Mesodermal cell (in vitro differentiated cells): ENCODE results near the gene SYNPR. TPM values are rescaled to one million over a fixed set of nuclear protein-coding genes. Genes with fewer than 3 reads are reported as not detected.

ENCODE experiments used
- H3K27ac ChIP-seq: 2 replicates; pipeline ENCODE4 v1.7.0; 2013; ENCODE audit warnings: mild to moderate bottlenecking, low read depth, low read length, moderate library complexity; ENCODE audit not compliant: severe bottlenecking
- H3K36me3 ChIP-seq: 2 replicates; pipeline ENCODE4 v1.7.1; 2013; ENCODE audit warnings: mild to moderate bottlenecking, low read length, moderate library complexity; ENCODE audit not compliant: control insufficient read depth, insufficient read depth
- H3K4me1 ChIP-seq: one replicate; pipeline ENCODE4 v1.7.1; 2013; ENCODE audit warnings: mild to moderate bottlenecking, low read length; ENCODE audit not compliant: insufficient read depth, control insufficient read depth, poor library complexity, severe bottlenecking
- H3K4me3 ChIP-seq: 2 replicates; pipeline ENCODE4 v1.7.0; 2013; ENCODE audit warnings: low read length, control low read depth, mild to moderate bottlenecking; ENCODE audit not compliant: insufficient read depth, poor library complexity, severe bottlenecking; ENCODE audit errors: extremely low read depth
- H3K9me3 ChIP-seq: 2 replicates; pipeline ENCODE4 v1.7.1; 2013; ENCODE audit warnings: mild to moderate bottlenecking, low read length, moderate library complexity; ENCODE audit not compliant: control insufficient read depth
- WGBS, 2 experiments: methylation state at CpG; one replicate each; pipeline ENCODE4 v1.1.5; 2013; ENCODE audit warnings: missing lambda C conversion rate in 2 of 2; ENCODE audit not compliant: insufficient coverage in 2 of 2; 5-methylcytosine and 5-hydroxymethylcytosine counted together
- polyA plus RNA-seq, 2 experiments: library from polyadenylated mRNA; stranded (reverse); fragments of 50-300 nt; gene quantifications; one replicate each; pipeline ENCODE4 v1.2.3, GENCODE V29; 2013

The SYNPR gene
- 0.74 TPM for polyA plus RNA-seq (2013, experiment 1 of 2)
- 1.8 TPM for polyA plus RNA-seq (2013, experiment 2 of 2)

GRCh38 chr3:63278171-63279004, at the start of gene SYNPR:
Gene SYNPR (plus strand): TSS chr3:63278308.
- H3K4me1 ChIP-seq: peaks cover 5% of the 10 kb centered on the region
- H3K4me3 ChIP-seq: peak within 1 kb of the TSS; percentile 33
- H3K27ac ChIP-seq: no peak within 1 kb of the TSS
- H3K36me3 ChIP-seq: no peaks in the 10 kb centered on the region
- no peaks in the 10 kb centered on the region for H3K9me3 ChIP-seq
- WGBS, 2 experiments: 1% methylated on average over 30 to 33 of the region's 45 CpGs

- H3K4me1 ChIP-seq: no peaks in the 10 kb centered on the region
- H3K27ac ChIP-seq: no peak overlapping the region
- H3K9me3 ChIP-seq: no peaks in the 10 kb centered on the region
- no peak overlapping the region for H3K4me3 ChIP-seq
- H3K36me3 ChIP-seq: no peaks in the 10 kb centered on the region
- WGBS, 2 experiments: 42 to 71% methylated on average over 5 to 6 of the region's 6 CpGs
Observed at GRCh38 chr3:63228677-63229076, 49.4 kb upstream of the SYNPR start.

DNA sequence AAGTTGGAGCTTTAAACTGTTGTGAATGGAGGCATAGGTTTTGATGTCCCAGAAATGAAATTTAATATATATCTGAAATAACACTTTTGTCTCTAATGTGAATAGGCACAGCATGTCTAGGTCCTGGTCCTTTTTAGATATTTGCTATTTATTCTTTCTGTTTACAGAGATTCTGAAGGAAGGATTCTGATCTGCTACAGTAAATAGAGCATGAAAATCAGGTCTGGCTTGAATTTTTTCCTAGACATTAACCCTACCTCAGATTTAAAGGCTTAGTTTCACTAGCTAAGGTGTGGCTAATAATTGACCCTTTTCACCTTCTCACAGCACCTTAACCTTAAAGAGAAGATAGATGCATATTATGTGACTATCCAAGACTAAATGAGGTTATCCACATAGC, 48.0 kb upstream of the SYNPR start:
- H3K36me3 ChIP-seq: no peaks in the 10 kb centered on the region
- no peak overlapping the region for H3K4me3 ChIP-seq
- no peaks in the 10 kb centered on the region for H3K9me3 ChIP-seq
- no peaks in the 10 kb centered on the region for H3K4me1 ChIP-seq
- no peak overlapping the region for H3K27ac ChIP-seq

- Histone ChIP-seq H3K4me3 (no peak overlapping the region), H3K9me3 (no peaks in the 10 kb centered on the region), H3K36me3 (no peaks in the 10 kb centered on the region), H3K4me1 (no peaks in the 10 kb centered on the region), H3K27ac (no peak overlapping the region)
- WGBS, 2 experiments: 83 to 100% methylated on average over 1 of the region's 2 CpGs
Observed at GRCh38 chr3:63231643-63232042, 46.5 kb upstream of the SYNPR start.

- H3K4me3 ChIP-seq: no peak overlapping the region
- H3K9me3 ChIP-seq: no peaks in the 10 kb centered on the region
- H3K4me1 ChIP-seq: no peaks in the 10 kb centered on the region
- no peak overlapping the region for H3K27ac ChIP-seq
- WGBS, 2 experiments: 100% methylated on average over 1 of the region's 3 CpGs; no CpG with 5 or more reads in 1 of the 2 experiments
- H3K36me3 ChIP-seq: no peaks in the 10 kb centered on the region
Observed at GRCh38 chr3:63232764-63233396, 45.2 kb upstream of the SYNPR start.

GRCh38 chr3:63240381-63240902, 37.7 kb upstream of the SYNPR start:
- Histone ChIP-seq H3K4me1 (no peaks in the 10 kb centered on the region), H3K4me3 (no peak overlapping the region), H3K36me3 (no peaks in the 10 kb centered on the region), H3K27ac (no peak overlapping the region), H3K9me3 (no peaks in the 10 kb centered on the region)
- WGBS, 2 experiments: 100% methylated on average over 2 to 3 of the region's 5 CpGs

- Histone ChIP-seq H3K4me3 (no peak overlapping the region), H3K4me1 (no peaks in the 10 kb centered on the region), H3K27ac (no peak overlapping the region), H3K36me3 (no peaks in the 10 kb centered on the region), H3K9me3 (no peaks in the 10 kb centered on the region)
- 90% methylated on average over 2 of the region's 2 CpGs; no CpG with 5 or more reads in 1 of the 2 experiments for WGBS, 2 experiments
Observed at GRCh38 chr3:63242124-63242523, 36.0 kb upstream of the SYNPR start.

GRCh38 chr3:63244486-63244885, 33.6 kb upstream of the SYNPR start:
- WGBS, 2 experiments: 86% methylated on average over 1 of the region's 3 CpGs; no CpG with 5 or more reads in 1 of the 2 experiments
- H3K36me3 ChIP-seq: no peaks in the 10 kb centered on the region
- H3K9me3 ChIP-seq: no peaks in the 10 kb centered on the region
- H3K4me3 ChIP-seq: no peak overlapping the region
- no peaks in the 10 kb centered on the region for H3K4me1 ChIP-seq
- no peak overlapping the region for H3K27ac ChIP-seq

GRCh38 chr3:63245726-63246241, 32.3 kb upstream of the SYNPR start:
- Histone ChIP-seq H3K36me3 (no peaks in the 10 kb centered on the region), H3K9me3 (no peaks in the 10 kb centered on the region), H3K4me3 (no peak overlapping the region), H3K27ac (no peak overlapping the region), H3K4me1 (no peaks in the 10 kb centered on the region)
- no CpG with 5 or more reads among the region's 1 CpG for WGBS, 2 experiments

DNA sequence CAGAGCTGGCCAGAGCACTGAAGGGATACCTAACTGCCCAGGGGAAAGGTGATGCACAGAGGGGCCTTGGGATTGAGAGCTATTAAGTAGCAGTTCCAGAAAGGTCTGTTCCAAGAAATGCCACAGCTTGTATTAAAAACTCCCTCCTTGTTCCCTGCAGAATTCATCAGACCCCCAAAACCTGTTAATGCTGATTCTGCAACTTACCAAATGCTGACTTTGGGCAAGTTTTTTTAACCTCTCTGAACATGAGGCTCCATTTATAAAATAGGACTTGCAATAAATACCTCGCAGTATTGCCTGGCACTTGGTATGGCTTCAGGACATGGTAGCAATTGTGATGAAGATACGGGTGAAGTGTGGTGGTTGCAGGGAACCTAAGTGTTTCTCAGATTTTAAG, 30.1 kb upstream of the SYNPR start:
- no peak overlapping the region for H3K4me3 ChIP-seq
- no peaks in the 10 kb centered on the region for H3K4me1 ChIP-seq
- H3K27ac ChIP-seq: no peak overlapping the region
- 0 to 100% methylated on average over 1 of the region's 2 CpGs for WGBS, 2 experiments
- no peaks in the 10 kb centered on the region for H3K9me3 ChIP-seq
- no peaks in the 10 kb centered on the region for H3K36me3 ChIP-seq
